ENCODE measurements around the gene DRAM1. TPM values are rescaled to one million over a fixed set of nuclear protein-coding genes. Genes with fewer than 3 reads are reported as not detected.
"Not testable (repeated sequence)": the region's sequence is repeated elsewhere in the genome, so short reads cannot be mapped to it uniquely, and the experiment has no call there.

DRAM1 gene
- total RNA-seq, 1 donor from 2014 or later, result 20.4 TPM

GRCh38 chr12:101858361-101858760, 19.0 kb upstream of the DRAM1 start:
- DNase-seq (ENCODE audit: low read depth) (no peak), FAIRE-seq (no peak)
- Histone ChIP-seq H2AFZ (ENCODE audit: low read depth, low read length) (no peak overlapping the region), H3K9me3 (ENCODE audit: insufficient read depth, low read depth, low read length) (no peaks in the 10 kb centered on the region), H3K27me3 (ENCODE audit: insufficient read depth, low read length) (no peaks in the 10 kb centered on the region), H3K27ac (ENCODE audit: low read depth, low read length) (no peak overlapping the region), H3K36me3 (ENCODE audit: insufficient read depth, low read length) (no peaks in the 10 kb centered on the region), H4K20me1 (ENCODE audit: insufficient read depth, low read length) (no peaks in the 10 kb centered on the region), H3K79me2 (ENCODE audit: insufficient read depth, low read length) (no peaks in the 10 kb centered on the region), H3K4me3 (ENCODE audit: insufficient read depth, low read depth, low read length) (no peak overlapping the region), H3K4me2 (ENCODE audit: low read length) (no peak overlapping the region), H3K9ac (ENCODE audit: low read length) (no peak overlapping the region), H3K4me1 (ENCODE audit: insufficient read depth, low read length) (peaks cover 3% of the 10 kb centered on the region)
- TF ChIP-seq CTCF (IDR thresholded peaks at IDR 0.05; ENCODE audit: insufficient read depth, low read depth, low read length) (no peak), EZH2 (IDR thresholded peaks at IDR 0.05; ENCODE audit: insufficient read depth, low read length) (no peak)
- Mint-ChIP-seq H3K27ac (ENCODE audit: unreplicated experiment) (no peak overlapping the region), H3K27me3 (ENCODE audit: low read depth, unreplicated experiment) (no peaks in the 10 kb centered on the region), H3K4me3 (ENCODE audit: unreplicated experiment) (no peak overlapping the region), H3K9me3 (ENCODE audit: unreplicated experiment) (peaks cover 2% of the 10 kb centered on the region), H3K36me3 (ENCODE audit: low read depth, unreplicated experiment) (no peaks in the 10 kb centered on the region), H3K4me1 (ENCODE audit: low read depth, unreplicated experiment) (peaks cover 20% of the 10 kb centered on the region)

GRCh38 chr12:101859664-101860607, 17.4 kb upstream of the DRAM1 start:
- Histone ChIP-seq H3K27ac (ENCODE audit: low read depth, low read length) (no peak overlapping the region), H3K4me3 (ENCODE audit: insufficient read depth, low read depth, low read length) (no peak overlapping the region), H3K4me2 (ENCODE audit: low read length) (no peak overlapping the region), H3K9me3 (ENCODE audit: insufficient read depth, low read depth, low read length) (no peaks in the 10 kb centered on the region), H3K4me1 (ENCODE audit: insufficient read depth, low read length) (peaks cover 3% of the 10 kb centered on the region), H4K20me1 (ENCODE audit: insufficient read depth, low read length) (no peaks in the 10 kb centered on the region), H3K36me3 (ENCODE audit: insufficient read depth, low read length) (no peaks in the 10 kb centered on the region), H3K9ac (ENCODE audit: low read length) (no peak overlapping the region), H2AFZ (ENCODE audit: low read depth, low read length) (no peak overlapping the region), H3K27me3 (ENCODE audit: insufficient read depth, low read length) (no peaks in the 10 kb centered on the region), H3K79me2 (ENCODE audit: insufficient read depth, low read length) (no peaks in the 10 kb centered on the region)
- no peaks in the 10 kb centered on the region for H3K36me3 Mint-ChIP-seq (ENCODE audit: low read depth, unreplicated experiment)
- H3K27ac Mint-ChIP-seq (ENCODE audit: unreplicated experiment), result no peak overlapping the region
- H3K4me3 Mint-ChIP-seq (ENCODE audit: unreplicated experiment), result no peak overlapping the region
- FAIRE-seq (no peak), DNase-seq (ENCODE audit: low read depth) (no peak)
- no peak for TF ChIP-seq EZH2 (IDR thresholded peaks at IDR 0.05; ENCODE audit: insufficient read depth, low read length)
- TF ChIP-seq CTCF (IDR thresholded peaks at IDR 0.05; ENCODE audit: insufficient read depth, low read depth, low read length), result no peak
- H3K9me3 Mint-ChIP-seq (ENCODE audit: unreplicated experiment), result peaks cover 3% of the 10 kb centered on the region
- no peaks in the 10 kb centered on the region for H3K27me3 Mint-ChIP-seq (ENCODE audit: low read depth, unreplicated experiment)
- H3K4me1 Mint-ChIP-seq (ENCODE audit: low read depth, unreplicated experiment), result peaks cover 17% of the 10 kb centered on the region

GRCh38 chr12:101861688-101862087, 15.7 kb upstream of the DRAM1 start:
- not testable (repeated sequence) for H4K20me1 ChIP-seq (ENCODE audit: insufficient read depth, low read length); H3K79me2 ChIP-seq (ENCODE audit: insufficient read depth, low read length); H3K4me3 ChIP-seq (ENCODE audit: insufficient read depth, low read depth, low read length); DNase-seq (ENCODE audit: low read depth); H3K4me1 Mint-ChIP-seq (ENCODE audit: low read depth, unreplicated experiment); H3K4me1 ChIP-seq (ENCODE audit: insufficient read depth, low read length); H3K27me3 ChIP-seq (ENCODE audit: insufficient read depth, low read length); H2AFZ ChIP-seq (ENCODE audit: low read depth, low read length); H3K27me3 Mint-ChIP-seq (ENCODE audit: low read depth, unreplicated experiment); H3K4me2 ChIP-seq (ENCODE audit: low read length); H3K27ac ChIP-seq (ENCODE audit: low read depth, low read length); H3K9ac ChIP-seq (ENCODE audit: low read length); H3K36me3 ChIP-seq (ENCODE audit: insufficient read depth, low read length); H3K9me3 ChIP-seq (ENCODE audit: insufficient read depth, low read depth, low read length); H3K9me3 Mint-ChIP-seq (ENCODE audit: unreplicated experiment); H3K4me3 Mint-ChIP-seq (ENCODE audit: unreplicated experiment); H3K36me3 Mint-ChIP-seq (ENCODE audit: low read depth, unreplicated experiment); FAIRE-seq; H3K27ac Mint-ChIP-seq (ENCODE audit: unreplicated experiment)
